Measurements from ENCODE around the gene GAS7. TPM values are rescaled to one million over a fixed set of nuclear protein-coding genes. Genes with fewer than 3 reads are reported as not detected.

Gene GAS7
- total RNA-seq, 1 experiment from 2014 or later: 6.0 TPM

DNA sequence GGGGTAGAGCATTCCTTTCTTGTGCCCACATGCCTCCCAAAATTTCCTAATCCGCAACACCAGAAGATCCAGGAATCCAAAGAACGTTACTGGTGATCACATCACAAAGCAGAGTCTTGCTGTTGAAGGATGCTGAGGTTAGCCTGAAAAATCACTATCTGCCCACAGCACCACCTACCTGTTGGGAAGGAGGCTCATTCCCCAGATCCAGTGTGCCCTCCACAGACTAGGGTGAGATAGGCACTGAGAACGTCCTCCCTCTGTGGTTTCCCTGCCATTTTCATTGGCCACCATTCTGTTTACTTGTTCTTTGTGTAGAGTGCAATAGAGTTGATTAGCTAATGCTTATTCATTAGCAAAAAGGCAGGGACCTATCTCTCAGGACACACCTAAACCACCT lies 323.7 kb downstream of the GAS7 start:
- Histone ChIP-seq H3K23me2 (ENCODE audit: insufficient read length, low read depth, low read length, poor library complexity, severe bottlenecking) (no peaks in the 10 kb centered on the region), H3K4me2 (ENCODE audit: insufficient read depth, insufficient read length, low read length) (no peak overlapping the region), H3K9ac (ENCODE audit: extremely low read depth, insufficient read length, low read length) (no peak overlapping the region), H3K27me3 (ENCODE audit: insufficient read depth, low read length) (no peaks in the 10 kb centered on the region), H2BK15ac (ENCODE audit: low read depth, low read length) (no peak overlapping the region), H2BK20ac (ENCODE audit: low read depth, low read length, poor library complexity, severe bottlenecking) (no peak overlapping the region), H3T11ph (ENCODE audit: low read length) (no peak overlapping the region), H3K4ac (ENCODE audit: low read depth, low read length) (no peak overlapping the region), H4K5ac (ENCODE audit: insufficient read length, low read depth, low read length) (no peak overlapping the region), H4K8ac (replicated peaks; ENCODE audit: insufficient read length, low read depth, low read length) (no peak overlapping the region), H3K79me1 (ENCODE audit: insufficient read depth, low read depth, low read length, poor library complexity, severe bottlenecking) (no peaks in the 10 kb centered on the region), H2BK120ac (ENCODE audit: low read depth, low read length, poor library complexity, severe bottlenecking) (no peak overlapping the region), H4K20me1 (ENCODE audit: control insufficient read depth, insufficient read depth, insufficient read length) (no peaks in the 10 kb centered on the region), H3K23ac (ENCODE audit: insufficient read length, low read depth, low read length) (no peak overlapping the region), H3K27ac (ENCODE audit: insufficient read length, low read depth, low read length) (no peak overlapping the region), H2AK5ac (ENCODE audit: insufficient read length, low read length) (no peak overlapping the region), H2BK12ac (ENCODE audit: insufficient read length, low read depth, low read length) (no peak overlapping the region), H3K4me1 (ENCODE audit: insufficient read depth, low read length) (no peaks in the 10 kb centered on the region), H3K79me2 (ENCODE audit: insufficient read depth, low read length) (no peaks in the 10 kb centered on the region), H2BK5ac (ENCODE audit: insufficient read length, low read length) (no peak overlapping the region), H3K14ac (ENCODE audit: insufficient read depth, low read length) (no peak overlapping the region), H3K9me3 (ENCODE audit: control insufficient read depth, low read depth, low read length) (no peaks in the 10 kb centered on the region), H3K18ac (ENCODE audit: insufficient read length, low read depth, low read length) (no peak overlapping the region), H3K56ac (ENCODE audit: insufficient read length, low read depth, low read length) (no peak overlapping the region), H4K91ac (ENCODE audit: insufficient read length, low read depth, low read length) (no peak overlapping the region), H2AFZ (ENCODE audit: low read length) (no peak overlapping the region)
- peak; percentile 53 for DNase-seq
- H3K36me3 Mint-ChIP-seq (ENCODE audit: insufficient read depth in 1 of 3, low read depth in 3 of 3): no peaks in the 10 kb centered on the region
- TF ChIP-seq, protein P1, sequence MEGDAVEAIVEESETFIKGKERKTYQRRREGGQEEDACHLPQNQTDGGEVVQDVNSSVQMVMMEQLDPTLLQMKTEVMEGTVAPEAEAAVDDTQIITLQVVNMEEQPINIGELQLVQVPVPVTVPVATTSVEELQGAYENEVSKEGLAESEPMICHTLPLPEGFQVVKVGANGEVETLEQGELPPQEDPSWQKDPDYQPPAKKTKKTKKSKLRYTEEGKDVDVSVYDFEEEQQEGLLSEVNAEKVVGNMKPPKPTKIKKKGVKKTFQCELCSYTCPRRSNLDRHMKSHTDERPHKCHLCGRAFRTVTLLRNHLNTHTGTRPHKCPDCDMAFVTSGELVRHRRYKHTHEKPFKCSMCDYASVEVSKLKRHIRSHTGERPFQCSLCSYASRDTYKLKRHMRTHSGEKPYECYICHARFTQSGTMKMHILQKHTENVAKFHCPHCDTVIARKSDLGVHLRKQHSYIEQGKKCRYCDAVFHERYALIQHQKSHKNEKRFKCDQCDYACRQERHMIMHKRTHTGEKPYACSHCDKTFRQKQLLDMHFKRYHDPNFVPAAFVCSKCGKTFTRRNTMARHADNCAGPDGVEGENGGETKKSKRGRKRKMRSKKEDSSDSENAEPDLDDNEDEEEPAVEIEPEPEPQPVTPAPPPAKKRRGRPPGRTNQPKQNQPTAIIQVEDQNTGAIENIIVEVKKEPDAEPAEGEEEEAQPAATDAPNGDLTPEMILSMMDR (conservative IDR thresholded peaks at IDR 0.05): peak; percentile 39
- H3K27me3 Mint-ChIP-seq (ENCODE audit: low read depth): no peaks in the 10 kb centered on the region
- H3K4me3 Mint-ChIP-seq: no peak overlapping the region
- no peak overlapping the region; a peak in 1 of 7 replicates for H3K27ac Mint-ChIP-seq
- no CpG with 5 or more reads among the region's 3 CpGs for WGBS (ENCODE audit: extremely low coverage, insufficient read length, low lambda C conversion rate)
- H3K4me1 Mint-ChIP-seq: peaks cover 11 to 13% of the 10 kb centered on the region in 2 experiments
- H3K9me3 Mint-ChIP-seq: no peaks in the 10 kb centered on the region
